GDM1 (cell line): ENCODE results near the gene TFPI2.

Experiments used
- DNase-seq: peaks from one replicate; lab custom pipeline; 2025; lab: John Stamatoyannopoulos, UW

TFPI2 gene

GRCh38 chr7:93910076-93910994 is 19.8 kb upstream of the TFPI2 start:
- no peak for DNase-seq

- no peak for DNase-seq
These were observed 15.7 kb upstream of the TFPI2 start, which contains the start of gene GNGT1 for GRCh38 chr7:93906267-93906666. Gene GNGT1 (plus strand): TSS chr7:93906567. CDS start chr7:93906747, 180 bp downstream.

GRCh38 chr7:93902777-93903423 is 12.3 kb upstream of the TFPI2 start:
- DNase-seq = no peak

DNA sequence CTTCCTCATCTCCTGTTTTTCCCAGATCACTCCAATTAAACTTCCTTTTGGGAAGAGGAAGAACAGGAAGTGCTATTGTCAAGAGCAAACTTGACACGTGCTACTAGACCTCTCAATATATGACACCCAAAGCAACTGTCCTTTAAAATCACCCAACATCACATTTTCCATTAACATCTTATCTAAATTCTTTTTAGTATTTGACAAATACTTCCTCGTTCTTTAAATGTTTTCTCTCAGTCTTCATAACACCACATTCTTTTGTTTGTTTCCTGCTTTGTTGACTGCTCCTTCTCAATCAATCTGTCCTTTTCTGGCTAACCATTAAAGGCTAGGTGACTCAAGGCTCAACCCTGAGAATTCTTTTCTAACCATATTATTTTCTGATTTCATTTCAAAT is 7.1 kb upstream of the TFPI2 start:
- no peak for DNase-seq

- DNase-seq = no peak
These were observed 5.5 kb upstream of the TFPI2 start for GRCh38 chr7:93895859-93896600.

DNA sequence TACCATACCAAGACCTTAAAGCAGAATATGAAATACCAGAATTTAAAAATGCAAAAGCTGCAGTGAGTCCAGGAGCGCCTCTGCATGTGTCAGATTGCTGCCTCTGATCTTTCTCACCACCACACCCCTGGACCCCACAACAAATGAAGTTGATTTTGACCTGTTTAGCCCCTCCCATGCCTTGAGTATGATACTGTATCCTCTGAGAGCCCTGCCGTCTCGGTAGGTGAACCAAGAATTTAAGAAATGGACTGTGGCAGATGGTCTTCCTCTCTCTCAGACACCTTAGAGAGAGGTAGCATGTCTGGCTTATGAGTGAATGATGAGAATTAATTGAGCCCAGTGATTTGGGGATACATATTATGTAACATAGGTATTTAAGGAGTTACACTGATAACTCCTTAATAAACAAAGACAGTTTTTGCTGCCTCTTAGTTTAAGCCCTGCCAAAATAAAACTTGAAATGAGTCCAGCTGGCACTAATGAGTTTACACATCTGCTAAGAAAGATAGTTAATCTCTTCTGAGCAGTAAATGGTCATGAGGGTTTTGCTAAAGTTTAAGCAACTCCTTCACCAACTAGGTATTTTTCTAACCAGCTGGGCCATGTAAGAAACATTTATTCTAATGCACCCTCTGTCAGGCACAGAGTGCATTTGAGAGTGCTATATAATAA is 4.5 kb upstream of the TFPI2 start:
- no peak for DNase-seq

DNA sequence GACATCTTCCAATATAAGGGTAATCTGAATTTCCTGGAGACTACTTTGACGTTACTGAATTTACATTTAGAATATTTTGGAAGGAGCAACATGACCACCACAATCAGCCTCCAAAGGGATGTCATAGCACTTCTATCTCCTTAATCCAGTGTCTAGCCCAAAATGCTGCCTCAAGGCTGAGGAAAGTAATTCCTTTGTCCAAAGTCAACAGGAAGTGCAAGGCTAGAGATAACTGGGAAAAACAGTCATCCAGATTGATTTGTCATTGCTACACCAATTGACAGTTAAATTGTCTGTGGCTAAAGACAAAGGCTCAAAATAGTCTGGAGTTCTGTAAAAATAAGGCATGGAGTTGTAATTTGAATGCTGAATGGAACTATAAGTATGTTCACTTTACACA is 3.9 kb upstream of the TFPI2 start:
- no peak for DNase-seq

DNA sequence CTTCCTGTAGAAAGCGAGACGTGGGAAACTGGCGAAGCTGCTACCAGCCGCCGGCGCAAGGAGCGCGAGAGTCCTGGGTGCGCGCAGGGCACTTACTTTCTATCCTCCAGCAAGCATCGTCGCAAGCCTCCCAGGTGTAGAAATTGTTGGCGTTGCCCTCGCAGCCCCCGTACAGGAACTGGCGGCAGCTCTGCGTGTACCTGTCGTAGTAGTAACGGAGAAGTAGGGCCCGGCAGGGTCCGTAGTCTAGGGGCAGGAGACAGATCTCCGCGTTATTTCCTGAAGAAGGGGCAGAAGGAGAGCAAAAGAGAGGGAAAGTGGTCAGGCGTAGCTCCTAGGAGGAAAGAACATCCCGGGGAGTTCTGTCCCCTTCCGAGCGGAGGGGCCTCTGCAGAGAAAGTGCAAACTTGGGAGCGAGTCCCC is 501 bp downstream of the TFPI2 start:
- DNase-seq = no peak

- DNase-seq = no peak
These were observed 1.3 kb downstream of the TFPI2 start for GRCh38 chr7:93889261-93889660.

- DNase-seq = no peak
These were observed 6.0 kb downstream of the TFPI2 start for GRCh38 chr7:93884541-93884940.

DNA sequence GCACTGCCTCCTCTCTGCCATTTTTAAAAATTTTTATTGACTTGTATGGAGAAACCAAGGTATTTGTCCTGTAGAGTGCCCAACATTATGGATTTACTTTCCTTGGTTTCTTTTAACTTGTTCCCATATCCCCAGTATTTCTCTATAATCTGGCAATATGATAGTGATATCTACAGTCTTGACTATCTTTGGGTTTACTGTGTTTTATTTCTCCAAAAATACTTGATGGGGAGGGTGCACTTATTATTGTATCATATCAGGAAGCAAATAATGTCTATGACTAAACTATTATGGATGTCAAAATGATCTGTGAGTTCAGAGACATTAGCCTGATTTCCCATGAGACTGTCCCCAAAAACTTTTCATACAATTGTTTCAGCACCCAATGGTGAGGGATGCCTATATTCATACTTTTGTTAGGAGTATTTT is 6.6 kb downstream of the TFPI2 start:
- no peak for DNase-seq

GRCh38 chr7:93883078-93883916 is 7.3 kb downstream of the TFPI2 start:
- no peak for DNase-seq

- DNase-seq = no peak
These were observed 8.1 kb downstream of the TFPI2 start for GRCh38 chr7:93882468-93882867.

DNA sequence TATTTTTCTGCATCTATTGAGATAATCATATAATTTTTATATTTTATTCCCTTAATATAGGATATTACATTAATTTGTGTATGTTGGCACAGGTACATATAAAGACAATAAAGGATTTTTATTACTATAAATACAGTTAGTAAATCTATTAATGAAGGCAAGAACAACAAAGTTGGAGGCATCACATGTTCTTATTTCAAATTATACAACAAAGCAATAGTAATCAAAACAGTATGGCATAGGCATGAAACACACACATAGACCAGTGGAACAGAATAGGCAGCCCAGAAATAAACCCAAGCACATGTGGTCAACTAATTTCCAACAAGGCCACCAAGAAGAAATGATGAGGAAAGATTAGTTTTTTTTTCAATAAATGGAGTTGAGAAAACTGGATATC is 11.2 kb downstream of the TFPI2 start:
- DNase-seq = no peak

- no peak for DNase-seq
These were observed 12.8 kb downstream of the TFPI2 start for GRCh38 chr7:93877742-93878141.

GRCh38 chr7:93873998-93874574 is 16.5 kb downstream of the TFPI2 start:
- DNase-seq = no peak

- no peak for DNase-seq
These were observed 23.7 kb downstream of the TFPI2 start for GRCh38 chr7:93866886-93867285.

GRCh38 chr7:93862651-93863050 is 27.9 kb downstream of the TFPI2 start:
- no peak for DNase-seq

DNA sequence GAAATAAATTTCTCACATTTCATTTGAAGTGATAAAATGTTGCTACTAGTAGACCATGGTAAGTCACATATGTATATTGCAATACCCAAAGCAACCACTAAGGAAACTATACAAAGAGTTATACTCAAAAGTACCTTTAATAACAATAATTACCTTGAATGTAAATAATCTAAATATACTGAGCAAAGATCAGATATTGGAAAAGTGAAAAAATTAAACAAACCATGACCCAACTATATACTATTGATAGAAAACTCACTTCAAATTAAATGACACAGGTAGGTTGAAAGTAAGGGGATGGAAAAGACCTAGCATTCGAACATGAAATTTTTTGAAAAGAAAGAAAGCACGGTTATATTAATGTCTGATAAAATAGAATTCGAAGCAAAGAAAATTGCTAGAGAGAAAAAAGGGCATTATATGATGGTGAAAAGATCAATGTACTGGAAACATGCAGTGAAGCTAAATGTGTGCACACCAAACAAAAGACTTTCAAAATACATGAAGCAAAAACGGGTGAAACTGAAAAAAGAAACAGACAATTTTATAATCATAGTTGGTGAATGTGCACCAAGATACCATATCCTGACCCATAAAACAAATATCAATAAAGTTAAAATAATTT is 29.1 kb downstream of the TFPI2 start:
- DNase-seq = no peak

DNA sequence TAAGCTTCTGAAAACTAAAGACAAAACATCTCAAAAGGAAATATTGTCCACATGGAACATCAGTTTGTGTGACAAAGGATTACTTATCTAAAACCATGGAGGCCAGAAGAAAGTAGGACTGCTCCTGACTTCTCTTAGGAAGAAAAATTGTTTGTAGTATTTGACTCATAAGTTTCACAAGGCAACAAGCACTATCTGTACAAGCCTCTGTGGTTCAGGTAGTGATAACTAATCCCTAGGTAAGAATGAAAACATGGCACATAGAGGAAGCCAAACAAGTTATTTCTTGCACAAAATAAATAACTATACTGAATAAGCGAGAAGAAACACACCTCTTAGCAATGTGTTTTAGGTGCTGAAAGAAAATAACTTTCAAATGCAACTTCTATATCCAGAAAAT is 30.3 kb downstream of the TFPI2 start:
- no peak for DNase-seq
